GDM1 (cell line): ENCODE measurements around the gene TTC33.
"Not testable (repeated sequence)": the region's sequence is repeated elsewhere in the genome, so short reads cannot be mapped to it uniquely, and the experiment has no call there.

Experiments used
- DNase-seq: peaks from one replicate; lab custom pipeline; 2025; lab: John Stamatoyannopoulos, UW

Gene TTC33

GRCh38 chr5:40614923-40615585 lies 140.7 kb downstream of the TTC33 start:
- no peak for DNase-seq

- no peak for DNase-seq
Observed at GRCh38 chr5:40614466-40614865, 141.3 kb downstream of the TTC33 start.

GRCh38 chr5:40607202-40607601 lies 148.6 kb downstream of the TTC33 start:
- no peak for DNase-seq

- no peak for DNase-seq
Observed at GRCh38 chr5:40606077-40606765, 149.5 kb downstream of the TTC33 start.

GRCh38 chr5:40605295-40605958 lies 150.3 kb downstream of the TTC33 start:
- no peak for DNase-seq

GRCh38 chr5:40603378-40603777 lies 152.4 kb downstream of the TTC33 start:
- no peak for DNase-seq

GRCh38 chr5:40601198-40601868 lies 154.4 kb downstream of the TTC33 start:
- DNase-seq, result no peak

- DNase-seq, result no peak
Observed at GRCh38 chr5:40600383-40600782, 155.4 kb downstream of the TTC33 start.

- no peak for DNase-seq
Observed at GRCh38 chr5:40599676-40600075, 156.1 kb downstream of the TTC33 start.

GRCh38 chr5:40594811-40595210 lies 160.9 kb downstream of the TTC33 start:
- DNase-seq, result no peak

- not testable (repeated sequence) for DNase-seq
Observed at GRCh38 chr5:40591727-40592396, 163.9 kb downstream of the TTC33 start.

GRCh38 chr5:40587376-40587775 lies 168.4 kb downstream of the TTC33 start:
- no peak for DNase-seq

GRCh38 chr5:40585537-40586267 lies 170.1 kb downstream of the TTC33 start:
- DNase-seq, result no peak

GRCh38 chr5:40584054-40584453 lies 171.7 kb downstream of the TTC33 start:
- DNase-seq, result no peak

- no peak for DNase-seq
Observed at GRCh38 chr5:40578501-40579451, 177.0 kb downstream of the TTC33 start.

- DNase-seq, result no peak
Observed at GRCh38 chr5:40577718-40578117, 178.0 kb downstream of the TTC33 start.

GRCh38 chr5:40575921-40576320 lies 179.8 kb downstream of the TTC33 start:
- no peak for DNase-seq

GRCh38 chr5:40575411-40575810 lies 180.3 kb downstream of the TTC33 start:
- DNase-seq, result no peak

- DNase-seq, result no peak
Observed at GRCh38 chr5:40572937-40573336, 182.8 kb downstream of the TTC33 start.

- no peak for DNase-seq
Observed at GRCh38 chr5:40572391-40572790, 183.4 kb downstream of the TTC33 start.
